ENCODE results near the gene B3GAT2. TPM values are rescaled to one million over a fixed set of nuclear protein-coding genes. Genes with fewer than 3 reads are reported as not detected.

Gene B3GAT2
- total RNA-seq, 2 experiments from 2014 or later = 0.06 TPM; not detected in 1

GRCh38 chr6:70813885-70814284 lies 143.0 kb downstream of the B3GAT2 start:
- Mint-ChIP-seq H3K27ac (no peak overlapping the region), H3K36me3 (peaks cover 10% of the 10 kb centered on the region), H3K27me3 (no peaks in the 10 kb centered on the region), H3K4me3 (no peak overlapping the region), H3K9me3 (no peaks in the 10 kb centered on the region), H3K4me1 (no peaks in the 10 kb centered on the region)
- ATAC-seq (ENCODE audit: low read depth) = no peak
- no peak for DNase-seq
- POLR2A ChIA-PET = no interaction called here

DNA sequence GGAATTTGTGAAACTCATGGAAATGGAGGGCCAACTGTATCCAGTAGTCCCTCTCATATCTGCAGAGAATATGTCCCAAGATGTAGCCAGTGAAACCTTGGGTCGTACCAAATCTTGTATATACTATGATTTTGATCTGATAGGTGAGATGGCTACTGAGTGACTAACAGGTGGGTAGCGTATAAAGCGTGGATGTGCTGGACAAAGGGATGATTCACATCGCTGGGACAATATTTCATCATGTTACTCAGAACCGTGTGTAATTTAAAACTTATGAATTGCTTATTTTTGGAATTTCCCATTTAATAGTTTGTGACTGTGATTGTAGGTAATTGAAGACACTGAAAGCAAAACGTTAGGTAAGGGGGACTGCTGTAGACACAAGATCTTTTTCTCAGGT lies 145.1 kb downstream of the B3GAT2 start:
- H3K27ac Mint-ChIP-seq = no peak overlapping the region
- no peaks in the 10 kb centered on the region for H3K9me3 Mint-ChIP-seq
- no peak for ATAC-seq (ENCODE audit: low read depth)
- no peak for DNase-seq
- H3K4me1 Mint-ChIP-seq = no peaks in the 10 kb centered on the region
- H3K4me3 Mint-ChIP-seq = no peak overlapping the region
- no peaks in the 10 kb centered on the region for H3K27me3 Mint-ChIP-seq
- POLR2A ChIA-PET = no interaction called here
- peaks cover 12% of the 10 kb centered on the region for H3K36me3 Mint-ChIP-seq

Measured in activated naive CD8-positive, alpha-beta T cell treated with anti-CD3 and anti-CD28 coated beads, Interleukin-2, amount 10 ng/mL, durations not matched to agents 7 days and 5 days (primary cell).